NCI-H1092 treated with DMSO at 0.1 percent for 48 hours (cell line): ENCODE measurements around the gene ROBO2.

Experiments used
- DNase-seq: peaks from one replicate; lab custom pipeline; 2025; lab: John Stamatoyannopoulos, UW

The ROBO2 gene

DNA sequence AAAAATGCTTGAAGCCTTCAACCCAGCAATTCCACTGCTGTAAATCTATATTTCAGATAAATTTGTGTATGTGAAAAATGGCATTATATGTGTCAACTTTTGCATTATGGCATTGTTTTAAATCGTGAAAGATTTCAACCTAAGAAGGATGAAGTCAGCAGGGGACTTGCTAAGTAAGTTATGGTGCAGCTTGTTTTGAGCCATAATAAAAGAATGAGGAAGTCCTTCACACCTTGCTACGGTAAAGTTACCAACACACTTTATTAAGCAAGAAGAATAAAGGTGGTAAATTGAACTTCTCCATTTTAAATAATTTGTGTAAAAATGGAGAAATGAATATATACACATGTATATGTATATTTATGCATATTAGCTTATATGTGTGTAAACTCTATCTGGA, 371.4 kb downstream of the ROBO2 start:
- no peak for DNase-seq

DNA sequence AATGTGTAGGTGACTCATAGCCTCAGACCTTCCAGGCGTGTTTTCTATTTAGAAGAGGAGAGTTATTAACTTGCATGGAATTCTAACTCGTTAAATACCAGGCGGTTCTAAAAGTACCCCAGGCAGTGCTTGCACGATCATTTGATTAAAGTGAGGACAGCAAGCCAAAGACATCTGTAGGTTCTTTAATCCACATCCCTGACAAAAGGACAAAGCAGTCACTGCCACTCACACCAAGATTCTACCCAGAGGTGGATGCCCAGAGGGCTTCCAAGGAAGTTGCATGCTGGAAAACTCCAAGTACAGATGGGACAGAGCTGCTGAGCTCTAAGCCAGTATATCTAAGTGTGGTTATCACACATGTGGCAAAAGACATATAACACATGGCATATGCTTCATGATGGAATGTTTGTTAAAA, 372.1 kb downstream of the ROBO2 start:
- DNase-seq: no peak

DNA sequence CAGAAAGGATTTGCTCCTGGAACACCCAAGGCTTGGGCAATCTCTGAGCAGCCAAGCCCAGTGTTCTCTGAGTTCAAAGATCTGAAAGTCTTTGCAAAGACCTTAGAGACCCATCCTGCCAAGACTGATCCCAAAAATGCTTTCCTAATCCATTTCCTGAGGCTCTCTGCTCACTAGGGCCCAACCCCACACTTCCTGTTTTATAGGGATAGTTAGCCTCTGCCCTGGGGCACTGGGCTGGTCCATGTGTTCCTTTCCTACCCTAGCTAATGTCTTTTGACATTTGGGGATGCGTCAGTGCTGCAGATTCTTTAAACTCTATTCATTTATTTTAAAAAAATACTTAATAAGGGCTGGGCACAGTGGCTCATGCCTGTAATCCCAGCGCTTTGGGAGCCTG, 372.7 kb downstream of the ROBO2 start:
- DNase-seq: no peak

- no peak for DNase-seq
These were observed 375.0 kb downstream of the ROBO2 start for GRCh38 chr3:77414881-77415280.

GRCh38 chr3:77420336-77420735, 380.4 kb downstream of the ROBO2 start:
- DNase-seq: peak; percentile 47

GRCh38 chr3:77421916-77422315, 382.0 kb downstream of the ROBO2 start:
- no peak for DNase-seq

GRCh38 chr3:77426531-77426930, 386.6 kb downstream of the ROBO2 start:
- DNase-seq: no peak

- DNase-seq: no peak
These were observed 387.6 kb downstream of the ROBO2 start for GRCh38 chr3:77427528-77427927.

- DNase-seq: no peak
These were observed 397.0 kb downstream of the ROBO2 start for GRCh38 chr3:77436908-77437307.

GRCh38 chr3:77446084-77446483, 406.2 kb downstream of the ROBO2 start:
- DNase-seq: no peak

GRCh38 chr3:77446761-77447160, 406.9 kb downstream of the ROBO2 start:
- no peak for DNase-seq

DNA sequence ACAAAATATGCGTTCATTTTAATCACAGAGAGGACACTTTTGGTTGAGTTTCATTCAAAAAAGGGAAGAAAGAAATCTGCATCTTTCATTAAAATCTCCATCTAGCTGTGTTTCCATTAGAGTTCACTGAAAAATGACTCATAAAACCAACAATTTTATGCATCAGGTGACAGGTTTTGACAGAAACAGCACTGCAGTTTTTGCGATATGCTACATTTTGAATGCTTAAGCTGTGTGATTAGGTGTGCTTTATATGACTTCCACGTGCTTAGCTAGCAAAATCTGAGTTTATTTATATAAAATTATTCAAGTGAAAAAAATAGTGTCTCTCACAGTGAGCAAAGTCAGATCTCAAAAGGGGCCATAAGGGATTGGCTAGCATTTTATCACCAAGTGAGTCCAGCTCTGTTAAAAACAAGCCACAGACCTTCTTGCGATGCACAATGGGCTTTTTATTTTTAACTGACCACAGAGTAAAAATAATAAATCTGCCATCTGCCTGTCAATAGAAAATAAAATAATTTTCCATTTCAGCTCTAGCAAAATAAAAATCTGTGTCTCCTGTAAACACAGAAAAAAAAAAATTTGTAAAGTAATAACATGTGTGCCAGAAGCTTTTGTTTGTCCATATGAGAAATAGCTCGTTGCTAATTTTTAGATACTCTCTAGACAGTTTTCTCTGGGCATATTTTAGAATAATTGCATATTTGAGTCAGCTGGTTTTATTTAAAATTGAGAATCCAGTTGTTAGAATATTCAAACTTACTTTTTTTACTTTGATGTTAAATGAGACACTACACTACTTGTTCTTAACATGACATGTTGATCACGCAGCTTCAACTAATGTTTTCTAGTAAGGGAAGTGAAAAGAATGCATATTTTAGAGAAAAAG, 409.8 kb downstream of the ROBO2 start:
- no peak for DNase-seq

DNA sequence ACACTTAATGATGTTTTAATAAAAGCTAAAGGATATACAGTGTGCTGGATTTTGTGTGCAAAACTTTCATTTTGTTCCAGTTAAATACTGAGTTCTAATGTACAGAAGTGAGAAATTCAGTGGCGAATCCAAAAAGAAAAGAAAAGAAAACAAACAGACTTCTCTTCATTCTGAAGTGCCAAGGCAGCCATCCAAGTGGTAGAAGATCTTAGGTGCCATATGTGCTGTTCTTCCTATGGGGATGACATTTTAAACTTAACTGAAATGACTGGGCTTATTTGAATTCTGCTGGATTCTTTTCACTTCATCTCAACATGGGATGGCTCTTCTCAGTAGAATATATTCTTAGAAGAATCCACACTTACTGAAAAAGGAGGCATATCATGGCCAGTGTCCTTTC, 416.5 kb downstream of the ROBO2 start:
- no peak for DNase-seq

DNA sequence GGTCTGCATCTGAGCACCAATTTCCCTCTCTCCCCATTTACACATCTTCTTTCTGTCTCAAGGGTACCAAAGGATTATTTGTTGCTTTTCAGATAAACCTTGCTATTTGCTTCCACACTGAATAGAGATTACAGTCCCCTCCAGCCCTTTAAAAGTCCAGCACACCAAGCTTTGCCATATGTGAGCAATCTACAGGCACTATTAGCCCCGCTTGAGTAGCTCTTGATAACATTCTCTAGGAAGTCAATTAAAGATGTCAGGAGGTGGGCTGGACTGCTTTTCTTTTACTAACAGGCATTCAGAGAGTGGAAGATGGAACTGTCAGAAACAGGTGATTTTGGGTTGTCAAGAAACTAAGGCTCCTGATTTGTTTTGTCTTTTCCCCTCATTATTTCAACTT, 417.0 kb downstream of the ROBO2 start:
- DNase-seq: no peak

DNA sequence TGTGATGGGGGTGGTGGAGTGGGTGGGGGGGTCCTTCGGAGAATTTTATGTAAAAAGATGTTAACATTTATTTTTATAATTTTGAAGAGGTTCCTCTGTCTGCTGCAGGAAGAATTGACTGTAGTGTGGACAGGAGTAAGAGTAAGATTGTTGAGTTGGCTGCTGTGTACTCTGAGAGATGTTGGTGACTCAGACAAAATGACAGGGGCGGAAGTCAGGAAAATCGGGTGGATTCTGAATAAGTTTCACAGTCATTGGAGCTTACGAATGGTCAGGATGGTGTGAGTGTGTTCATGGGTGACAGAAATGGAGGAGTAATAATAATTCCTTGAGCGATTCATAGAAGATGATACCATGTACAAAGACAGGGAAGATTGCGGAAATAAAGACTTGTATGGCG, 420.0 kb downstream of the ROBO2 start:
- no peak for DNase-seq

DNA sequence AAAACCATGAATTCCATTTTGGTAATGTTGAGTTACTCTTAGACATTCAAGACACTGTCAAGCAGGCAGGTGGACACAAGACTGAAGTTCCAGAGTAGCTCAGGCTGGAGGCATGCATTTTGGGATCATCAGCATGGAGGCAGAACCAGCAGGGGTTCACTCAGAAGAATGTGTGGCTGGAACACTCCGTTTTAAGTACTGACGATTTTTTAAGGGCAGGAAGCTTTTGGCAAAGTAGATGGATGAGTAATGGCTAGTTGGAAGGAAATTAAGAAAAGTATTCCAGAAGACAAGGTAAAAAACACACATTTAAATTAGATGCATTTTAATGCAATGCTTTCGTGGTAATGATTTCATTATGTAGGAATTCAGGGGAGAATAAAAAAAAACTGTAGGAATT, 420.4 kb downstream of the ROBO2 start:
- no peak for DNase-seq

DNA sequence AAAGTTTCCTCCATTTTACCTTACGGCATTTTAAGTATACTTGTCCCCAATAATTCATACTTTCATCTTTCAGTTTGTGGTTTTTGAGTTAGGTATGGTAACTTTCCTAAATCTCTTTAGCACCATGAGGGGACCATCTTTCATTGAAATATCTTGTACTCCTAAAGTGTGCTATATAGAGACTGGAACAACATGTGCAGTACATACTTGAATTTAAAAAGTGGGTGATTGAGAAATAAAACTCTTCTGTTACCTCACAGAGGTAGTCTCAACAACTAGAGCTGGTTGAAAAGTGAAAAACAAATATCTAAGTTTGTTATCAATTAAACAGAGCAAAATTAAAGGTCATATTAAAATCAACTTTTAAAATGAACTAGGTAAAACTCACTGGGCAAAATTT, 423.1 kb downstream of the ROBO2 start:
- DNase-seq: no peak

DNA sequence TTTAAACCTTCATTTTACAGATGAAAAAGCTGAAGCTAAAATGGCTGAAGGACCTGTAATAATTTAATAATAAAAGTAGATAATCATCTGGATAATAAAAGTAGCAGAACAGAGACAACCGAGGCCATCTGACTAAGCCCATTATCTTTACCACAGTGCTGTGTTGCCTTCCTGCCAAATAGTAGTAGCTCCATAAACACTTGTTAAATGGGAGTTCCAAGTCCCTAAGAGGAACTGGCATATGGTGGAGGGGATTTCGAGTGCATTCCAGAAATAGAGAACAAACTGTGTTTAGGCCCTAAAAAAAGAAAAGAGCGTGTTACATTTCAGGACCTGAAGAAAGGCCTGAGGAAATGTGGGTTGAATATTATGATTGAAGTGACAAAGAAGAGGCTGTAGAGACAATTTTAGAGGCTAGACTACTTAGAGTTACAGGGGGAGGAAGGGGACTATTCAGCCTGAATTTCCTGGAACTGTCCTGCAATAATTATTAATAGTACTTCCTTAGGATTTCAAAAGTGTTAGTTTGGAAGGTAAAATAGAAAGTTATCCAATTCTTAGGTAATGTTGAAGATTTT, 424.3 kb downstream of the ROBO2 start:
- no peak for DNase-seq

DNA sequence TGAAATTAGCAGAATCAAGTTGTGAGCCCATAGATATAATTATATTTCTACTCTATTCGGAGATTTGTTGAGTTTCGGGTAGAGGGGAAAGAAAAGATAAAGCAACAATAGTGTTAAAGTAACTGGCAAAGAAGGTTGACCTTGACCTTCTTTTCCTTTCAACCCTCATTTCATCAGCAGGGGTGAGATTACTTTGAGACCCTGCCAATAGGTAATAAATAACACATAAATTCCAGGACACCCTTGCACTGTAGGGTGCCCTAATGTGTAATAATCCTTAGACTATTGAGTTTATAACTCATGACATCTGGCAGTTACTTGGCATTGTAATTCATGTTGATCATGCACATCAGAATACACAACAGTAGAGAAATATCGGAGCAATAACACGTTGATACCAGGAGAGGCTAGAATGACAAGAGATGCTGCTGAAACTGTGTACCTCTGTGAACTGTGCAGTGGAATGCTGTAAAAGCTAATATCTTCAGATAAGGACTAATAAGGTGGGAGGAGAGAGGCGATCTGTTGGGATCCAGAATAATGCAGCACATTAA, 426.7 kb downstream of the ROBO2 start:
- no peak for DNase-seq

DNA sequence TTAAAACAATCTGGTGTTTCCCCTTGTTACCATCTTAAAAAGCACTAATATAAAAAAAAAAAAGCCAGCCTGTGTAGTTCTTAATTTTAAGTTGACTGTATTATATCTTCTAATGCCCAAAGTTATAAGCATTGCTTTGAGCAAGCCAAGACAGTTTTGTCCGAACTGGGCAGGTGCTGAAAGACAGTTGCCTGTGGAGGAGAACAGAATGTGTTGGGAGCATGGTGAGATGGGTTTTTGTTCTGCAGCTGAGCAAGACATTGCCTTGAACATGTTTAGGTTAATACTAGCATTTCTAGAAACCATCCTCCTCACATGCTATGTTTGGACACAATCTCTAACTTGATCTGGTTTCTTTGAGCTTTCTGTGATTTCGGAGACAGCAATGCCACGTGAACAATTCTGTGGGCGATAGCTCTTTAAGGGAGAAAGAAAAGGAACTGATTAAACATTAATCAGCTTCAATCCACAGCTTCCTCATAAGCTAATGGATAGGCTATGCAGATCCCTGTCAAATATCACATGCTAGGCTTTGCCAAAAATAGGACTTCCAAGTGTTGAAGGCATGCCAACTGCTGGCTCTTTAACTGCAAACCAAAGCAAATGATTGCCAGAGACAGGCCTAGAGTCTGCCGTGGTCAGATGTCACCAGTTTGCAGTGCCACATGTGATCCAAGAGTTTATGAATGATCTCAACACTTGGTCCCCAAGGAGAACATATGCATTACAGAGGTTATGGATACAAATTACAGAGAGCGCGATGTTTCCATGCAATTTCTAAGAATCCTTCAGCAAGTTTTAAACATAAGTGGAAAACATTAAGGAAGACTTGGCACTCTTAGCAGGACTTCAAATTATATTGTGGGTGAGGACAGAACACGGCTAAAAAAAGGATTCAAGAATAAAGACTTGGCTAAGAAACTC, 428.1 kb downstream of the ROBO2 start:
- DNase-seq: peak; percentile 60

GRCh38 chr3:77468626-77469020, 428.7 kb downstream of the ROBO2 start:
- peak; percentile 26 for DNase-seq

DNA sequence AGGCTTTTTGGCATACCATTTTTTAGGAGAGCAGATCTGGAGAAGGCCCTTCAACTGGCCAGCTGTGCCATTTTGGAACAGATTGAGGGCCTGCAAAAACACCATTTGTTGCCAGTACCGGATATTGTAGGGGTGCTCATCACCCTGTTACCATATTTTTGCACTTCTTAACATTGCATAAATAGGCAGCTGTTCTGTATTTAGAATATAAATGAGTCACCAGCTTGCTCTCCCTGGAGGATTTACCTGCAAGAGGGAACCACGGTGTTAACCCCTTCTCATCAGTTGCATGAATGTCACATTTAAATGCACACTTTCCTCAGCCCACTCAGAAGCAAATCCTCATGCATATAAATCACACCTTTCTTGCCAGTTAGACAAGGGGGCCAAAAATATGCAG, 435.6 kb downstream of the ROBO2 start:
- no peak for DNase-seq
